ENCODE results near the gene TREH. TPM values are rescaled to one million over a fixed set of nuclear protein-coding genes. Genes with fewer than 3 reads are reported as not detected.

Gene TREH
- total and polyA plus RNA-seq, 2 experiments from 2014 or later = 0.06 TPM; not detected in 1

DNA sequence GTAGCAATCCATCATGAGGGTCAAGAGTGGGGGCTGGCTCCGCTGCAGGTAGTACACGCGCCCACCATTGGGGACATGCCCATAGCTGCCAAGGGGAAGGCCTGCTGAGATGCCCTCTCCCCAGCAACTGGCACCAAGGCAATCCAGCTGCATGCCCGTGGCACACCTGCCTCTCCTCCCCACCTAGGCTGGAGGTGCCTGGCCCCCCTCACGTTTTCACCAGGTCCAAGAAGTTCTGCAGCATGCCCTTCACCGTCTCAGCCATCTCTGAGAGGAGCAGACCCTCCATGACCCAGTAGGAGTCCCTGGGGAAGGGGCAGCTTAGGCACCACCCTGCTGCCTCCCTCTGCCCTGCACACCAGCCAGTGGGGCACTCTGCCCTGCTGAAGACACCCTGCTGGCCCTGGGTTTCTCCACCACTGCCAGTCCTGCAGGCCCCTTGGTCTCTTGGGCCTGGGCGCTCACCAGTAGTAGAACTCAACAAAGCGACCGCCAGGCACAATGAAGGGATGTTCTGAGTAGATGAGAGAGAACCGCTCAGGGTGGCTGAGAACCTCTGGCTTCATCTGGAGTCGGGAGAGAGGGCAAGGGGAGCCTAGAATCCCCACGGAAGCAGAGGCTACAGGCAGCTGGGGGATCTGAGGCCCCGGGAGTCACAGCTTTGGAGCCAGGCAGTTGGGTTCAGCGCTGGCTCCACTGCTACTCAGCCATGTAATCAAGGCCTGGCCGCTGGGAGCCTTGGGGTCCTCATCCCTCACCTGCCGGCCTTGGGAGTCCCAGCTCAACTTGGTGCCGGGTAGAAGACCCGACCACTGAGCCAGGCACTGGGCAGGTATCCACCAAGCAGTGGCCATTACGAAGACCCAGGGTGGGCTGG, 17.8 kb downstream of the TREH start:
- H3F3A ChIP-seq (ENCODE audit: insufficient read depth) = peaks cover 18% of the 10 kb centered on the region; the same call in 1 of the 2 replicates
- H3K36me3 ChIP-seq (ENCODE audit: low read depth) = peaks cover 11% of the 10 kb centered on the region; the same call in 1 of the 2 replicates
- H2AFZ ChIP-seq = no peak overlapping the region
- H3K9me2 ChIP-seq (ENCODE audit: insufficient read depth) = no peaks in the 10 kb centered on the region
- H4K20me1 ChIP-seq (ENCODE audit: insufficient read depth) = no peaks in the 10 kb centered on the region
- DNase-seq = no peak
- H3K4me3 ChIP-seq = no peak overlapping the region
- TF ChIP-seq EZH2phosphoT487 (IDR thresholded peaks at IDR 0.05; ENCODE audit: insufficient read depth, low read depth) (no peak), EZH2 (IDR thresholded peaks at IDR 0.05; ENCODE audit: insufficient read depth, poor library complexity, severe bottlenecking) (no peak)
- no peaks in the 10 kb centered on the region for H3K27me3 ChIP-seq (replicated peaks; ENCODE audit: insufficient read depth)
- no peak overlapping the region for H3K4me2 ChIP-seq (ENCODE audit: unreplicated experiment)
- in situ Hi-C loops (cut with MboI) = no loop called here
- H3K27ac ChIP-seq = no peak overlapping the region
- H3K9ac ChIP-seq = no peak overlapping the region
- no peaks in the 10 kb centered on the region for H3K79me2 ChIP-seq (ENCODE audit: insufficient read depth)
- no peaks in the 10 kb centered on the region for H3K4me1 ChIP-seq (ENCODE audit: insufficient read depth)
- WGBS, 2 experiments (ENCODE audit: low coverage in 1 of 2, low lambda C conversion rate in 2 of 2, missing lambda C conversion rate in 2 of 2) = 74% methylated on average over 18 to 19 of the region's 19 CpGs
- no peaks in the 10 kb centered on the region for H3K9me3 ChIP-seq (ENCODE audit: low read depth)

DNA sequence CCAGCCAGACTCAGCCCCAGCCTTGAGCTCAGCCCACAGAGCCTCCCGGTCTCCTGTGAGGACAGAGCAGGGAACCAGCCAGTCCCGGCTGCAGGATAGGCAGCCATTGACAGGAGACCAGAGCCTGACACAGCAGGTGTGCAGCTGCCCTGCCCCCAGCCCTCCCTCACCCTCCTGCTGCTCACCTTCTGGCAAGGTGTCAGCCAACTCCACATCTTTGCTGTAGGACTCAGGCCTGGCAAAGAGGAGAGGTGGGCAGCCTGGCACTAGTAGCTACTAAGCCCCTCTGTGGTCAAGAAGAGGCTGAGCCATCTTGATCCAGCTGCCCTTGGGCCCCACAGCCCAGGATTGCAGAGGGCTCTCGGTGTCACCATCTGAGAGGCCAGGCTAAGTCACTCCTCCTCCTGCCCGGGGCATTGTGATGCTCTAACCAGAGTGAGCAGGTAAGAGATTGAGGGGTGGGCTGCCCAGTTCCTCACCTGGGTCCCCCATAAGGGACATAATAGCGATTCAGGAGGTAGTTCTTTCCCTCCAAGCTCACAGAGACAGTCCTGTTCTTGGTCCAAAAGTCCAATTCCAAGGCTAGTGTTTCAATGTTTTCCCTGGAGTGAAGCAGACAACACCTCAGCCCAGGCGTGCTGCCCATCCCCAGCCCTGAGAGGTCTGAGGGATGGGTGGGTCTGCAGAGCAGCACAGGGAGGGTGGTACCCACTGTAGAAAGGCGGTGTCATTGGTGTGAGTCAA, 18.6 kb downstream of the TREH start:
- Histone ChIP-seq H3K27me3 (replicated peaks; ENCODE audit: insufficient read depth) (no peaks in the 10 kb centered on the region), H3K4me2 (ENCODE audit: unreplicated experiment) (no peak overlapping the region), H3K4me3 (no peak overlapping the region), H3K9ac (no peak overlapping the region), H3K9me2 (ENCODE audit: insufficient read depth) (no peaks in the 10 kb centered on the region), H3K27ac (no peak overlapping the region), H4K20me1 (ENCODE audit: insufficient read depth) (no peaks in the 10 kb centered on the region), H3F3A (ENCODE audit: insufficient read depth) (peaks cover 26% of the 10 kb centered on the region; the same call in 1 of the 2 replicates), H3K79me2 (ENCODE audit: insufficient read depth) (no peaks in the 10 kb centered on the region), H3K9me3 (ENCODE audit: low read depth) (no peaks in the 10 kb centered on the region), H3K4me1 (ENCODE audit: insufficient read depth) (no peaks in the 10 kb centered on the region), H2AFZ (no peak overlapping the region), H3K36me3 (ENCODE audit: low read depth) (peaks cover 19% of the 10 kb centered on the region; the same call in 1 of the 2 replicates)
- 42 to 48% methylated on average over 7 of the region's 7 CpGs for WGBS, 2 experiments (ENCODE audit: low coverage in 1 of 2, low lambda C conversion rate in 2 of 2, missing lambda C conversion rate in 2 of 2)
- TF ChIP-seq EZH2phosphoT487 (IDR thresholded peaks at IDR 0.05; ENCODE audit: insufficient read depth, low read depth) (no peak), EZH2 (IDR thresholded peaks at IDR 0.05; ENCODE audit: insufficient read depth, poor library complexity, severe bottlenecking) (no peak)
- in situ Hi-C loops (cut with MboI) = no loop called here
- no peak for DNase-seq

GRCh38 chr11:118659953-118660680, 19.3 kb downstream of the TREH start:
- H3K4me2 ChIP-seq (ENCODE audit: unreplicated experiment) = no peak overlapping the region
- no peaks in the 10 kb centered on the region for H3K9me2 ChIP-seq (ENCODE audit: insufficient read depth)
- H3K27ac ChIP-seq = no peak overlapping the region
- H4K20me1 ChIP-seq (ENCODE audit: insufficient read depth) = no peaks in the 10 kb centered on the region
- peaks cover 33% of the 10 kb centered on the region; the same call in 1 of the 2 replicates for H3F3A ChIP-seq (ENCODE audit: insufficient read depth)
- no peak overlapping the region for H3K9ac ChIP-seq
- H2AFZ ChIP-seq = no peak overlapping the region
- DNase-seq = no peak
- no peaks in the 10 kb centered on the region for H3K4me1 ChIP-seq (ENCODE audit: insufficient read depth)
- WGBS, 2 experiments (ENCODE audit: low coverage in 1 of 2, low lambda C conversion rate in 2 of 2, missing lambda C conversion rate in 2 of 2) = 62 to 64% methylated on average over 14 of the region's 14 CpGs
- peaks cover 25% of the 10 kb centered on the region for H3K36me3 ChIP-seq (ENCODE audit: low read depth)
- no peaks in the 10 kb centered on the region for H3K27me3 ChIP-seq (replicated peaks; ENCODE audit: insufficient read depth)
- TF ChIP-seq EZH2 (IDR thresholded peaks at IDR 0.05; ENCODE audit: insufficient read depth, poor library complexity, severe bottlenecking) (no peak), EZH2phosphoT487 (IDR thresholded peaks at IDR 0.05; ENCODE audit: insufficient read depth, low read depth) (no peak)
- H3K79me2 ChIP-seq (ENCODE audit: insufficient read depth) = no peaks in the 10 kb centered on the region
- H3K4me3 ChIP-seq = no peak overlapping the region
- no peaks in the 10 kb centered on the region for H3K9me3 ChIP-seq (ENCODE audit: low read depth)
- in situ Hi-C loops (cut with MboI) = no loop called here

Measured in GM23248 (cell line).